IPS-20b (cell line): ENCODE data around the gene OMP.

Experiments used
- H3K27ac ChIP-seq: one replicate; pipeline ENCODE4 v1.5.1; 2013; ENCODE audit warnings: low read length
- H3K27me3 ChIP-seq: 2 replicates; pipeline ENCODE4 v1.6.1; 2013; ENCODE audit warnings: mild to moderate bottlenecking, low read length, inconsistent platforms; ENCODE audit not compliant: insufficient read depth
- H3K36me3 ChIP-seq: 2 replicates; pipeline ENCODE4 v1.6.1; 2013; ENCODE audit warnings: low read depth, mild to moderate bottlenecking, inconsistent platforms, low read length, moderate library complexity; ENCODE audit not compliant: insufficient read depth
- H3K4me1 ChIP-seq: 2 replicates; pipeline ENCODE4 v1.6.1; 2013; ENCODE audit warnings: mild to moderate bottlenecking, control low read depth, inconsistent platforms, low read length, moderate library complexity; ENCODE audit not compliant: insufficient read depth
- H3K4me3 ChIP-seq: 2 replicates; pipeline ENCODE4 v1.5.1; 2013; ENCODE audit warnings: mild to moderate bottlenecking, low read length, inconsistent platforms
- H3K9ac ChIP-seq: 2 replicates; pipeline ENCODE4 v1.6.1; 2013; ENCODE audit warnings: low read depth, mild to moderate bottlenecking, inconsistent platforms, low read length, moderate library complexity
- H3K9me3 ChIP-seq: 2 replicates; pipeline ENCODE4 v1.6.1; 2013; ENCODE audit warnings: mild to moderate bottlenecking, low read depth, low read length, inconsistent platforms; ENCODE audit not compliant: insufficient read depth

OMP gene

GRCh38 chr11:77081976-77082836 lies 20.4 kb upstream of the OMP start:
- Histone ChIP-seq H3K36me3 (no peaks in the 10 kb centered on the region), H3K4me1 (no peaks in the 10 kb centered on the region), H3K4me3 (no peak overlapping the region), H3K9me3 (no peaks in the 10 kb centered on the region), H3K9ac (no peak overlapping the region), H3K27ac (no peak overlapping the region), H3K27me3 (no peaks in the 10 kb centered on the region)

GRCh38 chr11:77082838-77083565 lies 19.6 kb upstream of the OMP start:
- Histone ChIP-seq H3K4me3 (no peak overlapping the region), H3K9ac (no peak overlapping the region; the same call in 1 of the 2 replicates), H3K36me3 (no peaks in the 10 kb centered on the region), H3K27ac (no peak overlapping the region), H3K4me1 (no peaks in the 10 kb centered on the region), H3K9me3 (no peaks in the 10 kb centered on the region), H3K27me3 (no peaks in the 10 kb centered on the region)

GRCh38 chr11:77083566-77084245 lies 18.9 kb upstream of the OMP start:
- H3K27me3 ChIP-seq = no peaks in the 10 kb centered on the region
- no peak overlapping the region for H3K4me3 ChIP-seq
- no peaks in the 10 kb centered on the region for H3K9me3 ChIP-seq
- no peak overlapping the region for H3K9ac ChIP-seq
- no peaks in the 10 kb centered on the region for H3K4me1 ChIP-seq
- no peaks in the 10 kb centered on the region for H3K36me3 ChIP-seq
- no peak overlapping the region for H3K27ac ChIP-seq

- Histone ChIP-seq H3K27me3 (no peaks in the 10 kb centered on the region), H3K9ac (no peak overlapping the region), H3K4me1 (no peaks in the 10 kb centered on the region), H3K9me3 (no peaks in the 10 kb centered on the region), H3K36me3 (no peaks in the 10 kb centered on the region), H3K27ac (no peak overlapping the region), H3K4me3 (no peak overlapping the region)
Observed at GRCh38 chr11:77084581-77085191, 18.0 kb upstream of the OMP start.

- Histone ChIP-seq H3K27ac (no peak overlapping the region), H3K9ac (no peak overlapping the region), H3K27me3 (no peaks in the 10 kb centered on the region), H3K4me3 (no peak overlapping the region), H3K36me3 (no peaks in the 10 kb centered on the region), H3K9me3 (no peaks in the 10 kb centered on the region), H3K4me1 (no peaks in the 10 kb centered on the region)
Observed at GRCh38 chr11:77085652-77086051, 17.0 kb upstream of the OMP start.

GRCh38 chr11:77086521-77087472 lies 15.8 kb upstream of the OMP start:
- Histone ChIP-seq H3K4me3 (no peak overlapping the region), H3K9ac (no peak overlapping the region), H3K36me3 (no peaks in the 10 kb centered on the region), H3K9me3 (no peaks in the 10 kb centered on the region), H3K27me3 (no peaks in the 10 kb centered on the region), H3K27ac (no peak overlapping the region), H3K4me1 (no peaks in the 10 kb centered on the region; the same call in 1 of the 2 replicates)

GRCh38 chr11:77087723-77088225 lies 14.9 kb upstream of the OMP start:
- no peaks in the 10 kb centered on the region for H3K27me3 ChIP-seq

GRCh38 chr11:77088236-77089003 lies 14.2 kb upstream of the OMP start:
- Histone ChIP-seq H3K4me1 (no peaks in the 10 kb centered on the region; the same call in 1 of the 2 replicates), H3K36me3 (no peaks in the 10 kb centered on the region), H3K9me3 (no peaks in the 10 kb centered on the region), H3K27me3 (no peaks in the 10 kb centered on the region), H3K4me3 (no peak overlapping the region), H3K9ac (no peak overlapping the region), H3K27ac (no peak overlapping the region)

More at GRCh38 chr11:77087723-77088225, 14.9 kb upstream of the OMP start:
- Histone ChIP-seq H3K9me3 (no peaks in the 10 kb centered on the region), H3K4me3 (no peak overlapping the region), H3K27ac (no peak overlapping the region), H3K36me3 (no peaks in the 10 kb centered on the region), H3K4me1 (no peaks in the 10 kb centered on the region; the same call in 1 of the 2 replicates), H3K9ac (no peak overlapping the region)

GRCh38 chr11:77089004-77089545 lies 13.6 kb upstream of the OMP start:
- Histone ChIP-seq H3K9me3 (no peaks in the 10 kb centered on the region), H3K36me3 (no peaks in the 10 kb centered on the region), H3K4me3 (no peak overlapping the region), H3K4me1 (no peaks in the 10 kb centered on the region; the same call in 1 of the 2 replicates), H3K9ac (no peak overlapping the region), H3K27ac (no peak overlapping the region), H3K27me3 (no peaks in the 10 kb centered on the region)

GRCh38 chr11:77090046-77090372 lies 12.6 kb upstream of the OMP start:
- H3K9ac ChIP-seq = no peak overlapping the region

More at GRCh38 chr11:77090046-77090372, 12.6 kb upstream of the OMP start:
- H3K4me1 ChIP-seq = no peaks in the 10 kb centered on the region; the same call in 1 of the 2 replicates
- no peak overlapping the region for H3K27ac ChIP-seq
- no peak overlapping the region for H3K4me3 ChIP-seq
- H3K27me3 ChIP-seq = no peaks in the 10 kb centered on the region
- H3K9me3 ChIP-seq = no peaks in the 10 kb centered on the region
- no peaks in the 10 kb centered on the region for H3K36me3 ChIP-seq
